Measurements from ENCODE around the gene RAC2. TPM values are rescaled to one million over a fixed set of nuclear protein-coding genes. Genes with fewer than 3 reads are reported as not detected.
A peak's percentile ranks its signal among the peaks of the same experiment; 100 is the strongest.

The RAC2 gene
- total and polyA plus RNA-seq, 7 donors = 0.90 to 5.0 (median 2.3) TPM

DNA sequence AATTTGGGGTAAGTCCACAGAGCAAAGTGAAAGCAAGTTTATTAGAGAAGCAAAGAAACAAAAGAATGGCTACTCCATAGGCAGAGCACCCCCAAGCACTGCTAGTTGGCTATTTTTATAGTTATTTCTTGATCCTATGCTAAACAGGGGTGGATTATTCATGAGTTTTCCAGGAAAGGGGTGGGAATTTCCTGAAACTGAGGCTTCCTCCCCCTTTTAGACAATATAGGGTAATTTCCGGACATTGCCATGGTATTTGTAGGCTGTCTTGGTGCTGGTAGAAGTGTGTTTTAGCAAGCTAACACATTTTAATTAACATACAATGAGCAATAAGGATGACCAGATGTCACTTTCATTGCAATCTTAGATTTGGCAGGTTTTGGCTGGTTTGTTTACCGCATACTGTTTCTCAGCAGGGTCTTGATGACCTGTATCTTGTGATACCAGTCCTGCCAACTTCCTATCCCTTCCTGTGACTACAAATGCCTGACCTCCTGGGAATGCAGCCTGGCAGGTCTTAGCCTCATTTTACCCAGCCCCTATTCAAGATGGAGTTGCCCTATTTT is 55.1 kb downstream of the RAC2 start:
- intact Hi-C loops (cut with DNase I) = no loop called here
- WGBS, 3 donors = 29 to 47% (median 45%) methylated on average over 2 of the region's 2 CpGs
- DNase-seq = no peak
- H3K27ac ChIP-seq = peak overlapping the region; percentile 73
- TF ChIP-seq, protein P1, sequence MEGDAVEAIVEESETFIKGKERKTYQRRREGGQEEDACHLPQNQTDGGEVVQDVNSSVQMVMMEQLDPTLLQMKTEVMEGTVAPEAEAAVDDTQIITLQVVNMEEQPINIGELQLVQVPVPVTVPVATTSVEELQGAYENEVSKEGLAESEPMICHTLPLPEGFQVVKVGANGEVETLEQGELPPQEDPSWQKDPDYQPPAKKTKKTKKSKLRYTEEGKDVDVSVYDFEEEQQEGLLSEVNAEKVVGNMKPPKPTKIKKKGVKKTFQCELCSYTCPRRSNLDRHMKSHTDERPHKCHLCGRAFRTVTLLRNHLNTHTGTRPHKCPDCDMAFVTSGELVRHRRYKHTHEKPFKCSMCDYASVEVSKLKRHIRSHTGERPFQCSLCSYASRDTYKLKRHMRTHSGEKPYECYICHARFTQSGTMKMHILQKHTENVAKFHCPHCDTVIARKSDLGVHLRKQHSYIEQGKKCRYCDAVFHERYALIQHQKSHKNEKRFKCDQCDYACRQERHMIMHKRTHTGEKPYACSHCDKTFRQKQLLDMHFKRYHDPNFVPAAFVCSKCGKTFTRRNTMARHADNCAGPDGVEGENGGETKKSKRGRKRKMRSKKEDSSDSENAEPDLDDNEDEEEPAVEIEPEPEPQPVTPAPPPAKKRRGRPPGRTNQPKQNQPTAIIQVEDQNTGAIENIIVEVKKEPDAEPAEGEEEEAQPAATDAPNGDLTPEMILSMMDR (IDR thresholded peaks at IDR 0.05) = no peak
- H3K27me3 ChIP-seq (ENCODE audit: insufficient read depth in 3 of 3, low read length in 2 of 3) = no peaks in the 10 kb centered on the region
- H3K36me3 ChIP-seq (ENCODE audit: insufficient read depth in 1 of 2, low read depth in 1 of 2) = no peaks in the 10 kb centered on the region
- H3K4me1 ChIP-seq = peaks cover 46% of the 10 kb centered on the region
- H3K9me3 ChIP-seq = no peaks in the 10 kb centered on the region
- no peak overlapping the region for H3K4me3 ChIP-seq
- ATAC-seq = peak in 3 of 4 donors; percentile 30 to 35 (median 33)

DNA sequence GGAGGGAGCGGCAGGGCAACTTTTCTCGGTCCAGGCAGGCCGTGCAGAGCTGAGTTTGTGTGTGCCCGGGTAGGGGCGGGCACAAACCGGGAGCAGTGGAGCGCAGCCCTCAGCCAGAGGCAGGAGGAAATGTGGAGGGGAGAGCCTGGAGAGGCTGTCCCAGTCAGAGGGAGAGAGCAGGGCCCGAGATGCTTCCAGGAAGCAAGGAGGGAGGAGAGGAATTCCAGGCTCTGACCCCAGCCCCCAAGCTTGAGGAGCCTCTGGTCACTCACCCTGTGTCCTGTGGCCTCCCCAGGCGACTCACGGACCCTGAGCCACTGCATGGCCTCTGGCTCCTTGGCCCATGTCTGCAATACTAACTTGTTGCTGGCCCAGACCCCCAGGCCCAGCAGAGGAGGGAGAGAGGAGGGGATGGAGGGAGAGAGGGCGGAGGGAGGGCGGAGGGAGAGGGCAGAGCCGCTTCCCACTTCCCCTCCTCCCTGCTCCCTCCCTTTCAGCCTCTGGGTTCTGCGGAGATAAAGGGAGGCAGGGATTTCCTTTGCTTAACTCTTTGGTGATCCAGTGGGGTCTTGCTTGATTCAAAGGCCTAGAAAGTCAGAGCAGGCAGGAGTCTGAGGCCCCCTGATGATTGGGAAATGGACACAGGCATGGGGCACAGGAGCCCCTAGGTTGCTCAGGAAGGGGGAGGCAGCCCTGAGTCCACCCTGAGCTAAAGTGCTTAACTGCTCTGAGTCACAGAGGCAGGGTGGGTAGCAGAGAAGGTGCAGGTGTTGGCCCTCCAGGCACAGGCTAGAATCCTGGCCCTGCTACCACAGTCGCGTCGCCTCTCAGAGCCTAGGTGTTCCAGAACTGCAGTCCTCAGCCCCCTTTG is 55.9 kb downstream of the RAC2 start, which contains the start of gene C1QTNF6:
C1QTNF6 (minus strand) TSS at position 357 of the 871 bp plus-strand sequence; CDS start at position 323, 34 bp downstream.
- DNase-seq (peak; percentile 31 to 56), ATAC-seq (peak; percentile 40 to 61 (median 54))
- TF ChIP-seq, protein P1 (IDR thresholded peaks at IDR 0.05) = no peak
- peak within 1 kb of the TSS; percentile 52 for H3K4me3 ChIP-seq
- no peaks in the 10 kb centered on the region for H3K36me3 ChIP-seq (ENCODE audit: insufficient read depth in 1 of 2, low read depth in 1 of 2)
- H3K9me3 ChIP-seq = no peaks in the 10 kb centered on the region
- H3K27me3 ChIP-seq (ENCODE audit: insufficient read depth in 3 of 3, low read length in 2 of 3) = no peaks in the 10 kb centered on the region
- 30 to 41% (median 32%) methylated on average over 17 of the region's 17 CpGs for WGBS, 3 donors
- intact Hi-C loops (cut with DNase I) = no loop called here
- peak within 1 kb of the TSS; percentile 73 for H3K27ac ChIP-seq
- H3K4me1 ChIP-seq = peaks cover 40% of the 10 kb centered on the region

DNA sequence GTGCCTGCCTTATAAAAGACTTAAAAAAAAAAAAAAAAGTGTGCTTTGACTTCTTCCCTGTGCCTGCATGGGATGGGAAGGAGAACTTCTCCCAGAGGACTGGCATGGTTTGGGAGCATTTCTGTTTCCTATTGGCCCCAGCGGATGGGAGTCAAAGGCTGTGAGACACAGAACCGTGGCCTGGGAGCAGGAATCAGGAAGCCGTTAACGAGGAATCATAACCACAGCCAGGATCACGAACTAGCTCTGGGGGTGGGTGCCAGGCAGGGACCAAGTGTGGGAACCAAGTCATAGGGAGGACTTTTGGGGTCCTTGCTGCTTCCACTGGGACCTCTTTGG is 56.5 kb downstream of the RAC2 start:
- Histone ChIP-seq H3K9me3 (no peaks in the 10 kb centered on the region), H3K4me1 (peaks cover 39% of the 10 kb centered on the region), H3K27ac (peak overlapping the region; percentile 73), H3K4me3 (peak overlapping the region; percentile 52), H3K36me3 (ENCODE audit: insufficient read depth in 1 of 2, low read depth in 1 of 2) (no peaks in the 10 kb centered on the region), H3K27me3 (ENCODE audit: insufficient read depth in 3 of 3, low read length in 2 of 3) (no peaks in the 10 kb centered on the region)
- TF ChIP-seq, protein P1 (IDR thresholded peaks at IDR 0.05) = no peak
- intact Hi-C loops (cut with DNase I) = no loop called here
- DNase-seq (peak in 1 of 2 donors; percentile 19), ATAC-seq (peak; percentile 8 to 42 (median 16))
- 10 to 19% (median 17%) methylated on average over 5 of the region's 5 CpGs for WGBS, 3 donors

DNA sequence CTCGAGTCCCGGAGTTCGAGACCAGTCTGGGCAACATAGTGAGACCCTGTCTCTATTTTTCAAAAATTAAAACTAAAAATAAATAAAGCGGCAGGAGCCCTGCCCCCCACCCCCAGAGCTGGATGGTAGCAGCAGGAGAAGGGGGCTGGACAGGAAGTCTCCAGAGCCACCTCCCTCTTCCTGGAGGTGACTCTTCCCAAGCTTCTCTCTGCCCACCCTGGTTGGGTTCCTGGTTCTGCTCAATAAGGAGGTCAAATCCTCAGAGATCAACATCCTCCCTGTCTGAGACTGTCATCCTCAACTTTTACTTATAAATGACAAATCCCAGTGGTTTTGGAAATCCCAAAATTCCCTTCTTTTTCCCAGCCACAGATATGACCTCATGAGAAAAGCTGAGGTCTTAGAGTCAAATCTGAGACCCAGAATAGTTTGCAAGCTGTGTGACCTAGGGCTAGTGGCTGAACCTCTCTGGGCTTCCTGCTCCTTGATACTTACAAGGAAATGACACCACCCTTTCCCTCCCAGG is 57.0 kb downstream of the RAC2 start:
- ATAC-seq (no peak), DNase-seq (peak in 1 of 2 donors; percentile 34)
- Histone ChIP-seq H3K27ac (peak overlapping the region; percentile 73), H3K9me3 (no peaks in the 10 kb centered on the region), H3K36me3 (ENCODE audit: insufficient read depth in 1 of 2, low read depth in 1 of 2) (no peaks in the 10 kb centered on the region), H3K4me1 (peaks cover 39% of the 10 kb centered on the region), H3K27me3 (ENCODE audit: insufficient read depth in 3 of 3, low read length in 2 of 3) (no peaks in the 10 kb centered on the region), H3K4me3 (peak overlapping the region; percentile 52)
- WGBS, 3 donors = 65 to 75% (median 68%) methylated on average over 4 of the region's 4 CpGs
- intact Hi-C loops (cut with DNase I) = no loop called here
- TF ChIP-seq, protein P1 (IDR thresholded peaks at IDR 0.05) = no peak
